ENCODE measurements around the gene MICAL3. TPM values are rescaled to one million over a fixed set of nuclear protein-coding genes. Genes with fewer than 3 reads are reported as not detected.
A peak's percentile ranks its signal among the peaks of the same experiment; 100 is the strongest.

MICAL3 gene
- total and polyA plus RNA-seq, 9 of the 15 experiments (the other 6 are each of a cell fraction or from before 2014, with no cell fraction given) = 0.53 to 32.1 (median 12.3) TPM

DNA sequence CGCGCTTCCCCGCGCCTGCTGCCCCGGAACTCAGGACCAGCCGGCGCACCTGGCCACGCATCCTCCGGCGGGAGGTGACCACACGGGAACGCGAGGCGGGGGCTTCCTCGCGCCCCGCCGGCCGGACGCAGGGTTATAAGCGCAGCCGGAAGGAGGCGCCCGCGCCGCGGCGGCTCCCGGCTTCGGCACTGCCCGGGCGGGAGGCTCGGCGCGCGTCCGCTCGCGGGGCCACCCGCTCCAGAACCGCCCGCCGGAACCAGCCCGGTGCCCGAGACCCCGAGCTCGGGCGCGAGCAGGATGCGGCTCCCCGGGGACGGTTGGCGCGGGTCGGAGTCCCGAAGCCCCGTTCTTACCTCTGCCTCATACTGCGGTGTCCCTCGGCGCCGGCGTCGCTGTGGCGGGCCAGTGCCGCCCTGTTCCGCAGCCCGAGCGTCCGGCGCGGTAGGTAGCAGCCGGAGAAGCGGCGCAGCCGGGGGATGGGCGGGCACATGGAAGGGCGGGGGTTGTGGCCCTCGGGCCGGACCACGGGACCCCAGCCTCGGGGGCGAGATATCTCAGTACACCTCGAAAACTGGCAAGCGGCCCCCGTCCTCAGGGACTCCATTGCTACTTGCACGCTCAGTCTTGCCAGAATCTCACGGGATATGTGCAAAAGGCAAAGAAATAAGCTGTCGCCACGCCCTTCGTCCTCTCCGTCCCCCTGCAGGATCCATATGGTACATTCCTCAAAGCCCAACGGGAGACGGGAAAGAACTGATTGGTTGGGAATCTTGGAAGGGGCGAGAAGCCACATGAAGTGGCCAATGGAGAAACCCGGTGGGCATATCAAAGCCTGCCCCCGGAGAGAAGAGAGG is 23.1 kb downstream of the MICAL3 start (continued):
- peak; percentile 85 for TF ChIP-seq NUFIP1 (IDR thresholded peaks at IDR 0.05; ENCODE audit: partially characterized antibody)
- TF ChIP-seq ZNF511 (CRISPR knock-in tag; IDR thresholded peaks at IDR 0.05) = 0 out of 2 replicates have a peak, but pooled peaks have one; percentile 72
- TF ChIP-seq, protein P1, sequence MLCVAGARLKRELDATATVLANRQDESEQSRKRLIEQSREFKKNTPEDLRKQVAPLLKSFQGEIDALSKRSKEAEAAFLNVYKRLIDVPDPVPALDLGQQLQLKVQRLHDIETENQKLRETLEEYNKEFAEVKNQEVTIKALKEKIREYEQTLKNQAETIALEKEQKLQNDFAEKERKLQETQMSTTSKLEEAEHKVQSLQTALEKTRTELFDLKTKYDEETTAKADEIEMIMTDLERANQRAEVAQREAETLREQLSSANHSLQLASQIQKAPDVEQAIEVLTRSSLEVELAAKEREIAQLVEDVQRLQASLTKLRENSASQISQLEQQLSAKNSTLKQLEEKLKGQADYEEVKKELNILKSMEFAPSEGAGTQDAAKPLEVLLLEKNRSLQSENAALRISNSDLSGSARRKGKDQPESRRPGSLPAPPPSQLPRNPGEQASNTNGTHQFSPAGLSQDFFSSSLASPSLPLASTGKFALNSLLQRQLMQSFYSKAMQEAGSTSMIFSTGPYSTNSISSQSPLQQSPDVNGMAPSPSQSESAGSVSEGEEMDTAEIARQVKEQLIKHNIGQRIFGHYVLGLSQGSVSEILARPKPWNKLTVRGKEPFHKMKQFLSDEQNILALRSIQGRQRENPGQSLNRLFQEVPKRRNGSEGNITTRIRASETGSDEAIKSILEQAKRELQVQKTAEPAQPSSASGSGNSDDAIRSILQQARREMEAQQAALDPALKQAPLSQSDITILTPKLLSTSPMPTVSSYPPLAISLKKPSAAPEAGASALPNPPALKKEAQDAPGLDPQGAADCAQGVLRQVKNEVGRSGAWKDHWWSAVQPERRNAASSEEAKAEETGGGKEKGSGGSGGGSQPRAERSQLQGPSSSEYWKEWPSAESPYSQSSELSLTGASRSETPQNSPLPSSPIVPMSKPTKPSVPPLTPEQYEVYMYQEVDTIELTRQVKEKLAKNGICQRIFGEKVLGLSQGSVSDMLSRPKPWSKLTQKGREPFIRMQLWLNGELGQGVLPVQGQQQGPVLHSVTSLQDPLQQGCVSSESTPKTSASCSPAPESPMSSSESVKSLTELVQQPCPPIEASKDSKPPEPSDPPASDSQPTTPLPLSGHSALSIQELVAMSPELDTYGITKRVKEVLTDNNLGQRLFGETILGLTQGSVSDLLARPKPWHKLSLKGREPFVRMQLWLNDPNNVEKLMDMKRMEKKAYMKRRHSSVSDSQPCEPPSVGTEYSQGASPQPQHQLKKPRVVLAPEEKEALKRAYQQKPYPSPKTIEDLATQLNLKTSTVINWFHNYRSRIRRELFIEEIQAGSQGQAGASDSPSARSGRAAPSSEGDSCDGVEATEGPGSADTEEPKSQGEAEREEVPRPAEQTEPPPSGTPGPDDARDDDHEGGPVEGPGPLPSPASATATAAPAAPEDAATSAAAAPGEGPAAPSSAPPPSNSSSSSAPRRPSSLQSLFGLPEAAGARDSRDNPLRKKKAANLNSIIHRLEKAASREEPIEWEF (CRISPR knock-in tag; IDR thresholded peaks at IDR 0.05) = no peak
- TF ChIP-seq, protein P2, sequence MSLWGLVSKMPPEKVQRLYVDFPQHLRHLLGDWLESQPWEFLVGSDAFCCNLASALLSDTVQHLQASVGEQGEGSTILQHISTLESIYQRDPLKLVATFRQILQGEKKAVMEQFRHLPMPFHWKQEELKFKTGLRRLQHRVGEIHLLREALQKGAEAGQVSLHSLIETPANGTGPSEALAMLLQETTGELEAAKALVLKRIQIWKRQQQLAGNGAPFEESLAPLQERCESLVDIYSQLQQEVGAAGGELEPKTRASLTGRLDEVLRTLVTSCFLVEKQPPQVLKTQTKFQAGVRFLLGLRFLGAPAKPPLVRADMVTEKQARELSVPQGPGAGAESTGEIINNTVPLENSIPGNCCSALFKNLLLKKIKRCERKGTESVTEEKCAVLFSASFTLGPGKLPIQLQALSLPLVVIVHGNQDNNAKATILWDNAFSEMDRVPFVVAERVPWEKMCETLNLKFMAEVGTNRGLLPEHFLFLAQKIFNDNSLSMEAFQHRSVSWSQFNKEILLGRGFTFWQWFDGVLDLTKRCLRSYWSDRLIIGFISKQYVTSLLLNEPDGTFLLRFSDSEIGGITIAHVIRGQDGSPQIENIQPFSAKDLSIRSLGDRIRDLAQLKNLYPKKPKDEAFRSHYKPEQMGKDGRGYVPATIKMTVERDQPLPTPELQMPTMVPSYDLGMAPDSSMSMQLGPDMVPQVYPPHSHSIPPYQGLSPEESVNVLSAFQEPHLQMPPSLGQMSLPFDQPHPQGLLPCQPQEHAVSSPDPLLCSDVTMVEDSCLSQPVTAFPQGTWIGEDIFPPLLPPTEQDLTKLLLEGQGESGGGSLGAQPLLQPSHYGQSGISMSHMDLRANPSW (CRISPR knock-in tag; IDR thresholded peaks at IDR 0.05) = 0 out of 2 replicates have a peak, but pooled peaks have one; percentile 94
- peak; percentile 15; the same call in 1 of the 2 replicates for TF ChIP-seq CREM (IDR thresholded peaks at IDR 0.05; ENCODE audit: low read depth)
- no peak; the same call in 1 of the 2 replicates for TF ChIP-seq SNIP1 (IDR thresholded peaks at IDR 0.05; ENCODE audit: low read depth)
- TF ChIP-seq FOXK1 (CRISPR knock-in tag; IDR thresholded peaks at IDR 0.05; ENCODE audit: borderline replicate concordance) = no peak
- TF ChIP-seq U2AF1 (optimal IDR thresholded peaks at IDR 0.05; ENCODE audit: low read depth, low read length) = peak; percentile 90
- peak; percentile 46; the same call in 1 of the 2 replicates for TF ChIP-seq CREB3L1 (IDR thresholded peaks at IDR 0.05; ENCODE audit: borderline replicate concordance, low read depth)
- peak; percentile 88 for TF ChIP-seq CHD1 (IDR thresholded peaks at IDR 0.05; ENCODE audit: low read length)
- TF ChIP-seq PML (IDR thresholded peaks at IDR 0.05; ENCODE audit: low read length) = peak; percentile 27; the same call in 1 of the 2 replicates
- peak; percentile 61 for TF ChIP-seq TAF1 (IDR thresholded peaks at IDR 0.05; ENCODE audit: control insufficient read depth, extremely low read depth, insufficient read depth, low read length, severe bottlenecking)
- peak; percentile 76; the same call in 1 of the 2 replicates for TF ChIP-seq KLF13 (tag; IDR thresholded peaks at IDR 0.05; ENCODE audit: borderline replicate concordance, low read depth)

Measured in K562 (cell line).